OCI-LY3 (cell line): Measurements from ENCODE around the gene CLDN16.

Source experiments
- EZH2phosphoT487 ChIP-seq: fragments of 200-600 bp; shearing (Covaris generic); IDR thresholded peaks from 2 replicates; pipeline ENCODE4 v1.6.1; 2018; ENCODE audit warnings: antibody characterized with exemption, mixed run types, low read depth
- TF ChIP-seq, protein P1 (sequence below): fragments of 200-600, 300-600 bp; sonication (generic); IDR thresholded peaks from 2 replicates; pipeline ENCODE4 v1.5.1; 2014; ENCODE audit warnings: antibody characterized with exemption, low read length, low read depth

DNA sequence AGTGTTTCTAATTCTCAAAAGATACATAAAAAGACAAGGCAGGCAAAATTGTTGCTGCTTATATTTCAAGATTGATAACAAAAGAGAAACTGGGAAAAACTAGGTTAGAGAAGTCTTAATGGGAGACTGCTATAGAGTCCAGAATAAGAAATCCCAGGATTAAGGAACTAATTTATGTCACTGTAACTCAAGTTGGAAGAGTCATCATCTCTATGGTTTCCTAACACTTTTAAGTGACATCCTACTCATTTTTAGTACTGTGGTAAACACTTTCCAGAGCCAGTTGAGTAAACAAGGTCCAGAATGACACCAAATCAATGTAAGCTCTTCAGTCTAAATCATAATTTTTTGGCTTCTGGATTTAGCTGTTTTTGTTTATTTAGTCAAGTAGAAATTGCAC is 8.0 kb downstream of the CLDN16 start:
- TF ChIP-seq, protein P1, sequence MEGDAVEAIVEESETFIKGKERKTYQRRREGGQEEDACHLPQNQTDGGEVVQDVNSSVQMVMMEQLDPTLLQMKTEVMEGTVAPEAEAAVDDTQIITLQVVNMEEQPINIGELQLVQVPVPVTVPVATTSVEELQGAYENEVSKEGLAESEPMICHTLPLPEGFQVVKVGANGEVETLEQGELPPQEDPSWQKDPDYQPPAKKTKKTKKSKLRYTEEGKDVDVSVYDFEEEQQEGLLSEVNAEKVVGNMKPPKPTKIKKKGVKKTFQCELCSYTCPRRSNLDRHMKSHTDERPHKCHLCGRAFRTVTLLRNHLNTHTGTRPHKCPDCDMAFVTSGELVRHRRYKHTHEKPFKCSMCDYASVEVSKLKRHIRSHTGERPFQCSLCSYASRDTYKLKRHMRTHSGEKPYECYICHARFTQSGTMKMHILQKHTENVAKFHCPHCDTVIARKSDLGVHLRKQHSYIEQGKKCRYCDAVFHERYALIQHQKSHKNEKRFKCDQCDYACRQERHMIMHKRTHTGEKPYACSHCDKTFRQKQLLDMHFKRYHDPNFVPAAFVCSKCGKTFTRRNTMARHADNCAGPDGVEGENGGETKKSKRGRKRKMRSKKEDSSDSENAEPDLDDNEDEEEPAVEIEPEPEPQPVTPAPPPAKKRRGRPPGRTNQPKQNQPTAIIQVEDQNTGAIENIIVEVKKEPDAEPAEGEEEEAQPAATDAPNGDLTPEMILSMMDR = no peak
- no peak for TF ChIP-seq EZH2phosphoT487
